Endothelial cell of umbilical vein (primary cell): ENCODE measurements around the gene CNTNAP2. TPM values are rescaled to one million over a fixed set of nuclear protein-coding genes. Genes with fewer than 3 reads are reported as not detected.

Experiments
- BruUV-seq: library from RNA; stranded (reverse); fragments of 400-500 nt; replicated peaks from 2 replicates; lab custom pipeline; 2021; lab: Mats Ljungman, UMichigan
- CTCF ChIA-PET: fragments of 300-600, 350-600 bp; sonication (Branson Sonifier 250); formaldehyde crosslinking; loops from one replicate; lab custom pipeline; 2021; ENCODE audit warnings: antibody characterized with exemption, inconsistent platforms; lab: Charles Lee
- POLR2A ChIA-PET: fragments of 300-600, 350-600 bp; sonication (Branson Sonifier 250); formaldehyde crosslinking; loops from one replicate; lab custom pipeline; 2021; ENCODE audit warnings: antibody characterized with exemption, inconsistent platforms; lab: Charles Lee
- DNase-seq: peaks from one replicate; pipeline ENCODE4 v3.0.0-alpha.2; 2011; ENCODE audit warnings: low read depth, low spot score
- FAIRE-seq: peaks from 2 replicates; lab custom pipeline; 2011; peaks lifted over from hg19 to GRCh38; lab: Jason Lieb, UNC
- H2AFZ ChIP-seq: 2 replicates; pipeline ENCODE4 v1.6.0; 2012; ENCODE audit warnings: low read depth, low read length, control low read depth, inconsistent platforms
- H3K27ac ChIP-seq: 2 replicates; pipeline ENCODE4 v1.5.1; 2011; ENCODE audit warnings: low read depth, mild to moderate bottlenecking, control low read depth, low read length, moderate library complexity; ENCODE audit not compliant: insufficient read depth
- H3K27me3 ChIP-seq, 2 experiments: 2 replicates each; pipeline versions ENCODE4 v1.6.0 to v1.6.1; 2011; ENCODE audit warnings: low read length in 2 of 2, mixed read lengths in 1 of 2; ENCODE audit not compliant: control insufficient read depth in 2 of 2, insufficient read depth in 2 of 2
- H3K36me3 ChIP-seq, 2 experiments: 2 replicates in 1 of 2; 3 replicates in 1 of 2; pipeline ENCODE4 v1.5.1; 2011; ENCODE audit warnings: low read length in 2 of 2, mild to moderate bottlenecking in 1 of 2, moderate library complexity in 1 of 2; ENCODE audit not compliant: control insufficient read depth in 2 of 2, insufficient read depth in 2 of 2; ENCODE audit errors: extremely low read depth in 1 of 2
- H3K4me1 ChIP-seq: 3 replicates; pipeline ENCODE4 v1.5.1; 2011; ENCODE audit warnings: mild to moderate bottlenecking, low read length; ENCODE audit not compliant: control insufficient read depth, insufficient read depth; ENCODE audit errors: extremely low read depth
- H3K4me2 ChIP-seq: 2 replicates; pipeline ENCODE4 v1.6.1; 2011; ENCODE audit warnings: low read length, control low read depth, mixed read lengths; ENCODE audit not compliant: insufficient read depth
- H3K4me3 ChIP-seq, 3 experiments: fragments of 200-600 bp in 1 of 3; sonication (generic), shearing (Covaris generic) in 1 of 3; replicated peaks in 1 of 3; 2 replicates each; pipeline ENCODE4 v1.5.1; 2011 to 2016; ENCODE audit warnings: control low read depth in 3 of 3, low read length in 3 of 3, mild to moderate bottlenecking in 2 of 3, inconsistent platforms in 1 of 3, low read depth in 1 of 3, moderate library complexity in 1 of 3; ENCODE audit not compliant: insufficient read depth in 1 of 3
- H3K79me2 ChIP-seq: 2 replicates; pipeline ENCODE4 v1.6.0; 2012; ENCODE audit warnings: low read length, inconsistent platforms; ENCODE audit not compliant: control insufficient read depth, insufficient read depth
- H3K9ac ChIP-seq: replicated peaks from 2 replicates; pipeline ENCODE3; 2011; ENCODE audit warnings: low read length, control low read depth; ENCODE audit not compliant: insufficient read depth; ENCODE audit errors: extremely low read depth
- H3K9me1 ChIP-seq: replicated peaks from 3 replicates; pipeline ENCODE4 v1.6.0; 2011; ENCODE audit warnings: mild to moderate bottlenecking, low read length; ENCODE audit not compliant: control insufficient read depth, insufficient read depth; ENCODE audit errors: extremely low read depth
- H3K9me3 ChIP-seq: replicated peaks from 2 replicates; pipeline ENCODE4 v1.5.1; 2012; ENCODE audit warnings: low read length, inconsistent platforms; ENCODE audit not compliant: control insufficient read depth, insufficient read depth
- H4K20me1 ChIP-seq: replicated peaks from 2 replicates; pipeline ENCODE3; 2011; ENCODE audit warnings: mild to moderate bottlenecking, low read length; ENCODE audit not compliant: control insufficient read depth, insufficient read depth; ENCODE audit errors: extremely low read depth
- CTCF ChIP-seq, 2 donors: IDR thresholded peaks; 1 replicate in 1 of 2; 2 replicates in 1 of 2; pipeline ENCODE4 v1.5.1; 2011; ENCODE audit warnings: low read length in 2 of 2, mild to moderate bottlenecking in 2 of 2, moderate library complexity in 2 of 2, control low read depth in 1 of 2, inconsistent platforms in 1 of 2, low read depth in 1 of 2; ENCODE audit not compliant: insufficient read depth in 1 of 2; ENCODE audit errors: extremely low read depth in 1 of 2
- EZH2 ChIP-seq: IDR thresholded peaks from 2 replicates; pipeline ENCODE4 v1.6.1; 2012; ENCODE audit warnings: borderline replicate concordance, low read depth, mild to moderate bottlenecking, moderate library complexity, low read length, inconsistent platforms; ENCODE audit not compliant: severe bottlenecking
- FOS ChIP-seq: IDR thresholded peaks from 2 replicates; pipeline ENCODE4 v1.6.1; 2011; ENCODE audit warnings: mild to moderate bottlenecking, low read length, moderate library complexity, borderline replicate concordance; ENCODE audit not compliant: insufficient read depth
- GATA2 ChIP-seq: IDR thresholded peaks from 2 replicates; pipeline ENCODE4 v1.7.0; 2011; ENCODE audit warnings: low read depth, mild to moderate bottlenecking, moderate library complexity, mixed read lengths, low read length; ENCODE audit not compliant: insufficient read length, insufficient read depth
- JUN ChIP-seq: IDR thresholded peaks from 2 replicates; pipeline ENCODE4 v1.6.1; 2011; ENCODE audit warnings: borderline replicate concordance, low read depth; ENCODE audit not compliant: insufficient read length, insufficient read depth
- MAX ChIP-seq: IDR thresholded peaks from 2 replicates; pipeline ENCODE4 v1.6.1; 2011; ENCODE audit not compliant: insufficient read depth, insufficient read length
- MYC ChIP-seq: IDR thresholded peaks from one replicate; pipeline ENCODE4 v1.6.1; 2011; ENCODE audit warnings: mild to moderate bottlenecking, low read depth, low read length
- POLR2A ChIP-seq: IDR thresholded peaks from 2 replicates; pipeline ENCODE4 v1.6.1; 2012; ENCODE audit warnings: low read depth, mild to moderate bottlenecking, control low read depth, low read length
- POLR2AphosphoS5 ChIP-seq: IDR thresholded peaks from 2 replicates; pipeline ENCODE4 v1.6.1; 2012; ENCODE audit warnings: low read depth, mild to moderate bottlenecking, control low read depth, low read length, moderate library complexity; ENCODE audit not compliant: insufficient read depth
- dilution Hi-C: fragments of 300-500 bp; cut with MboI; formaldehyde crosslinking; loops from one replicate; pipeline ENCODE4 v1.15.0; 2019; ENCODE audit warnings: low sequenced_read_pairs; ENCODE audit not compliant: extremely low pct_ligation_motif_present
- intact Hi-C: fragments of 100-400 bp; cut with micrococcal nuclease; formaldehyde crosslinking; loops from one replicate; pipeline ENCODE4 v1.10.0; 2022
- polyA plus RNA-seq, 4 experiments: library from polyadenylated mRNA; depleted of rRNA in 3 of 4; stranded (reverse) in 3 of 4; unstranded in 1 of 4; fragments of >200 nt; gene quantifications; 2 replicates each; pipeline versions ENCODE4 v1.2.1 to v1.2.3, GENCODE V29; 2011 to 2012; ENCODE audit warnings: missing spikeins in 1 of 4
- total RNA-seq: library from RNA; stranded (reverse); gene quantifications from 2 replicates; pipeline ENCODE4 v1.2.3, GENCODE V29; 2021

Gene CNTNAP2
- total and polyA plus RNA-seq, 2 donors (not counting 3 experiments of a cell fraction or from before 2014, with no cell fraction given), result not detected

- H3K4me1 ChIP-seq, result no peaks in the 10 kb centered on the region
- dilution Hi-C loops, result no loop called here
- no peaks in the 10 kb centered on the region for H3K27me3 ChIP-seq
- BruUV-seq, result no TSS peak
- no peak overlapping the region for H2AFZ ChIP-seq
- POLR2A ChIA-PET, result no interaction called here
- intact Hi-C loops, result no loop called here
- no peak overlapping the region for H3K4me3 ChIP-seq
- H3K9me1 ChIP-seq, result no peaks in the 10 kb centered on the region
- H3K4me2 ChIP-seq, result no peak overlapping the region
- no peaks in the 10 kb centered on the region for H3K36me3 ChIP-seq
- no peak overlapping the region for H3K27ac ChIP-seq
- H3K9me3 ChIP-seq, result peaks cover 6% of the 10 kb centered on the region
- DNase-seq (no peak), FAIRE-seq (no peak)
- H3K79me2 ChIP-seq, result no peaks in the 10 kb centered on the region
- no peak overlapping the region for H3K9ac ChIP-seq
- TF ChIP-seq CTCF (IDR thresholded peaks at IDR 0.05; ENCODE audit: extremely low read depth in 1 of 2, insufficient read depth in 1 of 2, low read depth in 1 of 2, low read length in 2 of 2) (no peak), JUN (no peak), MYC (no peak), POLR2A (no peak), GATA2 (no peak), FOS (no peak), POLR2AphosphoS5 (no peak), EZH2 (no peak), MAX (no peak)
- CTCF ChIA-PET, result no interaction called here
- H4K20me1 ChIP-seq, result no peaks in the 10 kb centered on the region
Observed at GRCh38 chr7:148180075-148180474, 2063.5 kb downstream of the CNTNAP2 start.
